DOHH2 (cell line): Measurements from ENCODE around the gene ARRDC3.

Experiments
- H3F3A ChIP-seq: fragments of 200-600 bp; sonication (generic), shearing (Covaris generic); 2 replicates; pipeline ENCODE4 v1.6.0; 2016; ENCODE audit warnings: antibody characterized with exemption, mild to moderate bottlenecking; ENCODE audit not compliant: control insufficient read depth, insufficient read depth
- H3K27ac ChIP-seq: fragments of 200-600 bp; sonication (generic); 2 replicates; pipeline ENCODE4 v1.5.1; 2014; ENCODE audit warnings: low read depth, mild to moderate bottlenecking, low read length, moderate library complexity
- H3K27me3 ChIP-seq: fragments of 200-600 bp; sonication (generic); 2 replicates; pipeline ENCODE4 v1.6.1; 2014; ENCODE audit warnings: mild to moderate bottlenecking, low read length, mixed read lengths; ENCODE audit not compliant: control insufficient read depth
- H3K36me3 ChIP-seq: fragments of 200-600 bp; sonication (generic); 2 replicates; pipeline ENCODE4 v1.6.1; 2014; ENCODE audit warnings: mild to moderate bottlenecking, low read length, moderate library complexity, mixed read lengths; ENCODE audit not compliant: control insufficient read depth
- H3K4me1 ChIP-seq: fragments of 200-600 bp; sonication (generic); 2 replicates; pipeline ENCODE4 v1.6.1; 2014; ENCODE audit warnings: mild to moderate bottlenecking, low read length, mixed read lengths; ENCODE audit not compliant: control insufficient read depth
- H3K4me2 ChIP-seq: fragments of 200-600 bp; sonication (generic); 2 replicates; pipeline ENCODE4 v1.6.0; 2014; ENCODE audit warnings: mild to moderate bottlenecking, low read length, moderate library complexity
- H3K4me3 ChIP-seq: fragments of 200-600 bp; sonication (generic); 2 replicates; pipeline ENCODE4 v1.5.1; 2014; ENCODE audit warnings: mild to moderate bottlenecking, low read length, mixed read lengths
- H3K79me2 ChIP-seq: fragments of 200-600 bp; sonication (generic); 2 replicates; pipeline ENCODE4 v1.6.1; 2014; ENCODE audit warnings: mild to moderate bottlenecking, low read length, mixed read lengths; ENCODE audit not compliant: control insufficient read depth
- H3K9me2 ChIP-seq: fragments of 200-600 bp; sonication (generic); replicated peaks from 2 replicates; pipeline ENCODE4 v1.6.1; 2014; ENCODE audit warnings: mild to moderate bottlenecking, low read length, mixed read lengths; ENCODE audit not compliant: control insufficient read depth
- H3K9me3 ChIP-seq: fragments of 200-600 bp; sonication (generic); 2 replicates; pipeline ENCODE4 v1.6.1; 2014; ENCODE audit warnings: antibody characterized with exemption, low read length, mixed read lengths; ENCODE audit not compliant: control insufficient read depth, insufficient read depth
- H4K20me1 ChIP-seq: fragments of 200-600 bp; sonication (generic); 2 replicates; pipeline ENCODE4 v1.6.0; 2014; ENCODE audit warnings: low read depth, mild to moderate bottlenecking, antibody characterized with exemption, low read length, moderate library complexity; ENCODE audit not compliant: control insufficient read depth, insufficient read depth
- EZH2phosphoT487 ChIP-seq: fragments of 200-600 bp; sonication (generic); IDR thresholded peaks from 2 replicates; pipeline ENCODE4 v1.6.1; 2017; ENCODE audit warnings: borderline replicate concordance, mild to moderate bottlenecking, antibody characterized with exemption, low read length, moderate library complexity, mixed read lengths
- TF ChIP-seq, protein P1 (sequence below): fragments of 200-600 bp; sonication (generic); IDR thresholded peaks from one replicate; pipeline ENCODE4 v1.5.1; 2014; ENCODE audit warnings: antibody characterized with exemption, mild to moderate bottlenecking, low read depth, low read length; ENCODE audit not compliant: poor library complexity, severe bottlenecking

ARRDC3 gene

DNA sequence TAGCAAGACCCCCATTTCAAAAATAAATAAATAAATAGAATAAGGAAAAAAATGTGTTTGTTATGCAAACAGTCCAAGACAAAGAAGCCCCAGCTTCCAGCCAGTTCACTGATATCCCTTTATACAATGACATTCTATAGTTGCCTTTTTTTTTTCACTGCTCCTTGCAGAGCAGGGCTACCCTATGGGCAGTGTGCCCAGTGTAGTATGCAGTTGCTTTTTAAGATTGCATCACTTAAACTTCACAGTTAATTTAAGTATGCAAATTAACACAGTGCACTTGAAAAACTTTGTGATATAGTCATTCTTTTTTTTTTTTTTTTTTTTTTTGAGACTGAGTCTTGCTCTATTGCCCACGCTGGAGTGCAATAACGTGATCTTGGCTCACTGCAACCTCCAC, 40.8 kb upstream of the ARRDC3 start:
- H3K4me2 ChIP-seq, result no peak overlapping the region
- no peak overlapping the region for H3K27ac ChIP-seq
- H3F3A ChIP-seq, result no peaks in the 10 kb centered on the region

DNA sequence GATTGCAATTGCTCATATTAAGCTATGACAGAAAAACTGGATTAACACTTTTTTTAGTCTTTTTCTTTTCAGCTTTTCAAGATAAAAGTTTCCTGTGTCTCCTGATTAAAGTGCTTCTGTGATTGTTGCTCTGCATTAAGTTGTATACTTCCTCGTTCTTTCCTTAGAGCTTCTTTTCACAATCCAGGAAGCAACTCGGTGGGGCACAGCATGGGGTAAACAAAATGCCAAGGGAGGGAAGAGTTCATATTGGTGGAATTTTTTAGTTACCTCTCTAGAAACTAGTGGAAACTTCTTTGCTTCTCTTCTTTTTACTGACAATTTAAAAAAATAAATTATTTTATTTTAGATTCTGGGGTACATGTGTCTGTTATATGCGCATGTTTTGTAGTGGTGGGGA, 37.8 kb upstream of the ARRDC3 start:
- H3K36me3 ChIP-seq, result no peaks in the 10 kb centered on the region
- no peaks in the 10 kb centered on the region for H3F3A ChIP-seq
- no peak overlapping the region for H3K4me2 ChIP-seq
- H3K9me3 ChIP-seq, result no peaks in the 10 kb centered on the region
- H3K9me2 ChIP-seq, result no peaks in the 10 kb centered on the region
- TF ChIP-seq, protein P1, sequence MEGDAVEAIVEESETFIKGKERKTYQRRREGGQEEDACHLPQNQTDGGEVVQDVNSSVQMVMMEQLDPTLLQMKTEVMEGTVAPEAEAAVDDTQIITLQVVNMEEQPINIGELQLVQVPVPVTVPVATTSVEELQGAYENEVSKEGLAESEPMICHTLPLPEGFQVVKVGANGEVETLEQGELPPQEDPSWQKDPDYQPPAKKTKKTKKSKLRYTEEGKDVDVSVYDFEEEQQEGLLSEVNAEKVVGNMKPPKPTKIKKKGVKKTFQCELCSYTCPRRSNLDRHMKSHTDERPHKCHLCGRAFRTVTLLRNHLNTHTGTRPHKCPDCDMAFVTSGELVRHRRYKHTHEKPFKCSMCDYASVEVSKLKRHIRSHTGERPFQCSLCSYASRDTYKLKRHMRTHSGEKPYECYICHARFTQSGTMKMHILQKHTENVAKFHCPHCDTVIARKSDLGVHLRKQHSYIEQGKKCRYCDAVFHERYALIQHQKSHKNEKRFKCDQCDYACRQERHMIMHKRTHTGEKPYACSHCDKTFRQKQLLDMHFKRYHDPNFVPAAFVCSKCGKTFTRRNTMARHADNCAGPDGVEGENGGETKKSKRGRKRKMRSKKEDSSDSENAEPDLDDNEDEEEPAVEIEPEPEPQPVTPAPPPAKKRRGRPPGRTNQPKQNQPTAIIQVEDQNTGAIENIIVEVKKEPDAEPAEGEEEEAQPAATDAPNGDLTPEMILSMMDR, result no peak
- no peak for TF ChIP-seq EZH2phosphoT487
- no peak overlapping the region for H3K27ac ChIP-seq
- no peaks in the 10 kb centered on the region for H3K79me2 ChIP-seq
- no peaks in the 10 kb centered on the region for H3K27me3 ChIP-seq
- H4K20me1 ChIP-seq, result no peaks in the 10 kb centered on the region
- H3K4me3 ChIP-seq, result no peak overlapping the region
- no peaks in the 10 kb centered on the region for H3K4me1 ChIP-seq

More for the DNA sequence above, 40.8 kb upstream of the ARRDC3 start:
- no peaks in the 10 kb centered on the region for H3K36me3 ChIP-seq
- no peaks in the 10 kb centered on the region for H3K9me3 ChIP-seq
- TF ChIP-seq, protein P1, result no peak
- no peak for TF ChIP-seq EZH2phosphoT487
- no peaks in the 10 kb centered on the region for H3K79me2 ChIP-seq
- H3K4me1 ChIP-seq, result no peaks in the 10 kb centered on the region
- no peaks in the 10 kb centered on the region for H4K20me1 ChIP-seq
- H3K27me3 ChIP-seq, result no peaks in the 10 kb centered on the region
- no peaks in the 10 kb centered on the region for H3K9me2 ChIP-seq
- H3K4me3 ChIP-seq, result no peak overlapping the region

DNA sequence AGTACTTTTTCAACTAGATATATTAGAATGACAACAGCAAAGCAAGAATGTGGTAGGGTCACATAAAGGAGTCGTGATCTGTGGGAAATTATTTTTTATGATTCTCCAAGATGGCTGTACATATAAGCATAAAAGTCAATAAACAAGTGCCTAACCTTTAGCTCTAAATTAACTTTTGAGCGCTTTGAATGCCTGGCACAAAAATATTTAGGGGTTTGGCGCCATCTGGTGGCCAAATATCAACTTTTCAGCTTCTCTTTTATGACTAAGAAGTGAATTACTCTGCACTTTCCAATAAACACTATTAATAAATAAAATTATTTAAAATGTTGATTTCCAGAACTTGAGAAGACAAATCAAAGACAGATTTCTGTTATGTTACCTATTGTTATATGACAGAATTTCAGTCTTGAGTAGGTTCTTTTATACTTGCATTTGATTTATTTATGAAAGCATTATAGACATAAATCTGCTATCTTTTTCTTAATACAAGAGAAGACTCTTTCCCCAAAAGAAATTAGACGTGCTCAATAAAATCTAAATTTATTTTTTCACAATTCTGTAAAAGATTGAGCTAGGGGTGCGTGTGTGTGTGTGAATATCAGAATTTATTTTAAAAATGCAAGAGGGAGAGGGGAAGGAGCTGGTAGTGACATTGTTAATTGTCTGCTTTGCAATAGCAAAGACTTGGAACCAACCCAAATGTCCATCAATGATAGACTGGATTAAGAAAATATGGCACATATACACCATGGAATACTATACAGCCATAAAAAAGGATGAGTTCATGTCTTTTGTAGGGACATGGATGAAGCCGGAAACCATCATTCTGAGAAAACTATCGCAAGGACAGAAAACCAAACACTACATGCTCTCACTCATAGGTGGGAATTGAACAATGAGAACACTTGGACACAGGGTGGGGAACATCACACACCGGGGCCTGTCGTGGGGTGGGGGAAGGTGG, 36.7 kb upstream of the ARRDC3 start:
- no peak overlapping the region for H3K4me3 ChIP-seq
- no peak overlapping the region for H3K4me2 ChIP-seq

More for the DNA sequence above, 36.7 kb upstream of the ARRDC3 start:
- Histone ChIP-seq H3K9me2 (no peaks in the 10 kb centered on the region), H3K36me3 (no peaks in the 10 kb centered on the region), H3F3A (no peaks in the 10 kb centered on the region), H3K9me3 (no peaks in the 10 kb centered on the region), H3K27me3 (no peaks in the 10 kb centered on the region), H3K4me1 (no peaks in the 10 kb centered on the region), H3K27ac (no peak overlapping the region), H3K79me2 (no peaks in the 10 kb centered on the region), H4K20me1 (no peaks in the 10 kb centered on the region)
- no peak for TF ChIP-seq EZH2phosphoT487
- TF ChIP-seq, protein P1, result peak; percentile 49
